Left lung (tissue), 10 donors: ENCODE measurements around the gene KCNA5. TPM values are rescaled to one million over a fixed set of nuclear protein-coding genes. Genes with fewer than 3 reads are reported as not detected.

ENCODE experiments used
- ATAC-seq: fragments of 200-7000 bp; cut with Tn5 transposase; one replicate; pipeline ENCODE4 v1.9.1; 2020; ENCODE audit warnings: moderate library complexity
- DNase-seq, 4 donors: peaks; one replicate each; pipeline ENCODE4 v3.0.0-alpha.2; 2013 to 2020
- H3K27ac ChIP-seq, 2 donors: fragments of 200-600 bp; sonication (generic) in 1 of 2; one replicate each; pipeline versions ENCODE4 v1.5.0 to v1.8.0; 2020 to 2021
- H3K27me3 ChIP-seq, 2 donors: fragments of 200-600 bp; sonication (generic) in 1 of 2; one replicate each; pipeline versions ENCODE4 v1.5.0 to v1.8.0; 2020 to 2021
- H3K36me3 ChIP-seq, 2 donors: fragments of 200-600 bp; sonication (generic) in 1 of 2; one replicate each; pipeline versions ENCODE4 v1.5.0 to v1.8.0; 2020 to 2021
- H3K4me1 ChIP-seq, 2 donors: fragments of 200-600 bp; one replicate each; pipeline ENCODE4 v1.8.0; 2021
- H3K4me3 ChIP-seq, 2 donors: fragments of 200-600 bp; sonication (generic) in 1 of 2; one replicate each; pipeline versions ENCODE4 v1.5.0 to v1.8.0; 2020 to 2021; ENCODE audit warnings: mild to moderate bottlenecking in 1 of 2
- H3K9me3 ChIP-seq, 2 donors: fragments of 200-600 bp; sonication (generic) in 1 of 2; one replicate each; pipeline versions ENCODE4 v1.5.0 to v1.8.0; 2020 to 2021
- CTCF ChIP-seq, 2 donors: fragments of 200-600 bp; sonication (generic) in 1 of 2; IDR thresholded peaks; one replicate each; pipeline versions ENCODE4 v1.5.0 to v1.8.0; 2021; ENCODE audit warnings: antibody characterized with exemption in 2 of 2
- intact Hi-C, 2 donors: fragments of 100-400 bp; cut with DNase I; formaldehyde crosslinking; loops; one replicate each; pipeline versions ENCODE4 v1.11.2 to v1.14.2; 2022
- polyA plus RNA-seq, 6 donors: library from polyadenylated mRNA; unstranded; fragments of 120-200 nt; gene quantifications; one replicate each; pipeline ENCODE4 v1.2.1, GENCODE V29; 2013; ENCODE audit not compliant: insufficient read length in 6 of 6
- total RNA-seq, 2 donors: library from RNA; stranded (reverse); fragmentation: NEBNext Ultra II Directional; extraction: Animal tissue kit (Norgen Biotek cat#: 25700); gene quantifications; one replicate each; pipeline ENCODE4 v1.2.1, GENCODE V29; 2021
- donor health status: DM: no; HTN: yes; CAD: no.
- donor health status: DM: no; HTN: no; CAD: no.

Gene KCNA5
- total and polyA plus RNA-seq, 8 donors, result 0.50 to 1.8 (median 1.1) TPM

GRCh38 chr12:5047094-5047493 is 3.4 kb downstream of the KCNA5 start:
- no peaks in the 10 kb centered on the region for H3K36me3 ChIP-seq
- peaks cover 26 to 63% of the 10 kb centered on the region in 2 donors for H3K27me3 ChIP-seq
- no peak overlapping the region for H3K27ac ChIP-seq
- no peak for DNase-seq
- H3K4me1 ChIP-seq, result no peaks in the 10 kb centered on the region
- ATAC-seq, result no peak
- no peaks in the 10 kb centered on the region for H3K9me3 ChIP-seq
- TF ChIP-seq CTCF (IDR thresholded peaks at IDR 0.05), result no peak
- H3K4me3 ChIP-seq, result no peak overlapping the region
- intact Hi-C loops, result no loop called here

DNA sequence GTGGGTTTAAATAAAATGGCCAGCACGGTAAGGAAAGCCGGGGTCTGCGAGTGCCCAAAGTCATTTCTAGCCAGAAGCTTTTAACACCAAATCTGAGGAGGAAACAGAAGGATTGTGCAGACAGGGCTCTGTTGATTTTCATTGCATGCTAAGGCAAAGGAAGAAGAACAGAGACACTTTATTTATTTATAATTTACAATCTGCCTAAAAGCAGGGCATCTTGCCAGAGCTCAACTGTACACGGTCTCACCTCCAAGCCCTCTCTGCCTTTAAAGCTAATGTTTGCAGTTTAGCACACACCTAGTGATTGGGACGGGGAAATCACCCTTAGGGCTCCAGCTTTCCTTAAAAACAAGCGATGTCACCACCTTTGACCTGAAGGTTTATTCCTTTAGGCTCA is 4.0 kb downstream of the KCNA5 start:
- DNase-seq (no peak), ATAC-seq (no peak)
- intact Hi-C loops, result no loop called here
- H3K27ac ChIP-seq, result no peak overlapping the region
- TF ChIP-seq CTCF (IDR thresholded peaks at IDR 0.05), result no peak
- H3K4me3 ChIP-seq, result no peak overlapping the region
- no peaks in the 10 kb centered on the region for H3K4me1 ChIP-seq
- H3K27me3 ChIP-seq, result peaks cover 23 to 57% of the 10 kb centered on the region in 2 donors
- H3K36me3 ChIP-seq, result no peaks in the 10 kb centered on the region
- no peaks in the 10 kb centered on the region for H3K9me3 ChIP-seq

GRCh38 chr12:5050542-5050941 is 6.9 kb downstream of the KCNA5 start:
- no peaks in the 10 kb centered on the region for H3K9me3 ChIP-seq
- no peak for ATAC-seq
- H3K27ac ChIP-seq, result no peak overlapping the region
- no peaks in the 10 kb centered on the region for H3K36me3 ChIP-seq
- H3K4me3 ChIP-seq, result no peak overlapping the region
- H3K4me1 ChIP-seq, result no peaks in the 10 kb centered on the region
- intact Hi-C loops, result no loop called here
- no peak for DNase-seq
- TF ChIP-seq CTCF (IDR thresholded peaks at IDR 0.05), result no peak
- peaks cover 0 to 29% of the 10 kb centered on the region in 2 donors for H3K27me3 ChIP-seq

- H3K27me3 ChIP-seq, result peaks cover 0 to 21% of the 10 kb centered on the region in 2 donors
- TF ChIP-seq CTCF (IDR thresholded peaks at IDR 0.05), result no peak
- H3K9me3 ChIP-seq, result no peaks in the 10 kb centered on the region
- H3K4me3 ChIP-seq, result no peak overlapping the region
- no peaks in the 10 kb centered on the region for H3K36me3 ChIP-seq
- no peak overlapping the region for H3K27ac ChIP-seq
- DNase-seq, result no peak
- no peaks in the 10 kb centered on the region for H3K4me1 ChIP-seq
- intact Hi-C loops, result no loop called here
- ATAC-seq, result no peak
Measured at GRCh38 chr12:5051334-5051733, 7.7 kb downstream of the KCNA5 start.

- DNase-seq (no peak), ATAC-seq (no peak)
- H3K27me3 ChIP-seq, result peaks cover 0 to 15% of the 10 kb centered on the region in 2 donors
Measured at GRCh38 chr12:5051913-5052312, 8.2 kb downstream of the KCNA5 start.

More at GRCh38 chr12:5051913-5052312, 8.2 kb downstream of the KCNA5 start:
- H3K27ac ChIP-seq, result no peak overlapping the region
- no peak overlapping the region for H3K4me3 ChIP-seq
- intact Hi-C loops, result no loop called here
- H3K4me1 ChIP-seq, result no peaks in the 10 kb centered on the region
- TF ChIP-seq CTCF (IDR thresholded peaks at IDR 0.05), result no peak
- H3K9me3 ChIP-seq, result no peaks in the 10 kb centered on the region
- H3K36me3 ChIP-seq, result no peaks in the 10 kb centered on the region
